HepG2 (cell line): ENCODE data around the gene CA14. TPM values are rescaled to one million over a fixed set of nuclear protein-coding genes. Genes with fewer than 3 reads are reported as not detected.

Source experiments
- AGO2 ChIP-seq: fragments of 200-400 bp; formaldehyde crosslinking; optimal IDR thresholded peaks from 2 replicates; pipeline ENCODE3; 2017; ENCODE audit warnings: mild to moderate bottlenecking, low read depth, low read length, moderate library complexity
- ARHGAP35 ChIP-seq: sonication (generic); formaldehyde crosslinking; IDR thresholded peaks from 2 replicates; pipeline ENCODE4 v1.9.0; 2022; ENCODE audit warnings: mild to moderate bottlenecking, inconsistent platforms, moderate library complexity, missing genetic modification reagents, borderline replicate concordance
- ATM ChIP-seq: fragments of 450-650 bp; IDR thresholded peaks from 2 replicates; pipeline ENCODE4 v1.7.1; 2017; ENCODE audit warnings: mild to moderate bottlenecking, borderline replicate concordance
- CREBL2 ChIP-seq: sonication (generic); formaldehyde crosslinking; IDR thresholded peaks from 2 replicates; pipeline ENCODE4 v1.8.1; 2023; ENCODE audit warnings: missing genetic modification reagents, mild to moderate bottlenecking, borderline replicate concordance
- ELF1 ChIP-seq: sonication (generic); formaldehyde crosslinking; IDR thresholded peaks from 2 replicates; pipeline ENCODE4 v1.4.0; 2020; ENCODE audit warnings: missing genetic modification reagents
- ELF4 ChIP-seq: sonication (generic); formaldehyde crosslinking; IDR thresholded peaks from 2 replicates; pipeline ENCODE4 v1.5.0; 2020; ENCODE audit warnings: missing genetic modification reagents, mild to moderate bottlenecking, moderate library complexity, borderline replicate concordance
- FOXO1 ChIP-seq: sonication (generic); formaldehyde crosslinking; IDR thresholded peaks from 2 replicates; pipeline ENCODE4 v1.4.0; 2020; ENCODE audit warnings: missing genetic modification reagents
- HDAC2 ChIP-seq: sonication (generic); formaldehyde crosslinking; IDR thresholded peaks from 2 replicates; pipeline ENCODE4 v1.4.0; 2020; ENCODE audit warnings: missing genetic modification reagents
- IRF2 ChIP-seq: IDR thresholded peaks from 2 replicates; pipeline ENCODE4 v1.6.1; 2018; ENCODE audit warnings: missing genetic modification reagents, missing compliant biosample characterization
- MAFK ChIP-seq, 2 experiments: IDR thresholded peaks in 1 of 2; conservative IDR thresholded peaks in 1 of 2; 2 replicates each; pipeline ENCODE4 v1.6.1; 2011; ENCODE audit warnings: improper control_type of control experiment in 2 of 2, low read length in 2 of 2
- MXD4 ChIP-seq: IDR thresholded peaks from 2 replicates; pipeline ENCODE4 v1.6.1; 2016; ENCODE audit warnings: mild to moderate bottlenecking, missing biosample characterization, missing genetic modification reagents
- PRDM10 ChIP-seq: sonication (generic); formaldehyde crosslinking; IDR thresholded peaks from 2 replicates; pipeline ENCODE4 v1.4.0; 2020; ENCODE audit warnings: low read depth, missing genetic modification reagents
- SALL2 ChIP-seq: sonication (generic); formaldehyde crosslinking; IDR thresholded peaks from 2 replicates; pipeline ENCODE4 v1.8.1; 2023; ENCODE audit warnings: mild to moderate bottlenecking, missing genetic modification reagents, inconsistent platforms
- SRY ChIP-seq: sonication (generic); formaldehyde crosslinking; IDR thresholded peaks from 2 replicates; pipeline ENCODE4 v1.8.0; 2022; ENCODE audit warnings: mild to moderate bottlenecking, missing genetic modification reagents
- TERF1 ChIP-seq: sonication (generic); formaldehyde crosslinking; IDR thresholded peaks from 2 replicates; pipeline ENCODE4 v1.8.0; 2022; ENCODE audit warnings: mild to moderate bottlenecking, missing genetic modification reagents, moderate library complexity
- ZBTB43 ChIP-seq: sonication (generic); formaldehyde crosslinking; conservative IDR thresholded peaks from 2 replicates; pipeline ENCODE4 v1.4.0; 2020; ENCODE audit warnings: missing genetic modification reagents
- ZC3H13 ChIP-seq: sonication (generic); formaldehyde crosslinking; IDR thresholded peaks from 2 replicates; pipeline ENCODE4 v1.8.1; 2023; ENCODE audit warnings: mild to moderate bottlenecking, missing genetic modification reagents, moderate library complexity
- ZFX ChIP-seq: sonication (generic); formaldehyde crosslinking; IDR thresholded peaks from 2 replicates; pipeline ENCODE4 v1.4.0; 2020; ENCODE audit warnings: mild to moderate bottlenecking, low read depth, missing genetic modification reagents, moderate library complexity
- ZNF430 ChIP-seq: sonication (generic); formaldehyde crosslinking; IDR thresholded peaks from 2 replicates; pipeline ENCODE4 v1.9.0; 2021; ENCODE audit warnings: mild to moderate bottlenecking, missing genetic modification reagents
- ZNF431 ChIP-seq: sonication (generic); formaldehyde crosslinking; IDR thresholded peaks from 2 replicates; pipeline ENCODE4 v1.9.0; 2022; ENCODE audit warnings: missing genetic modification reagents, low read depth, mild to moderate bottlenecking, borderline replicate concordance
- ZNF773 ChIP-seq: sonication (generic); formaldehyde crosslinking; IDR thresholded peaks from 2 replicates; pipeline ENCODE4 v1.4.0; 2020; ENCODE audit warnings: missing genetic modification reagents, borderline replicate concordance
- polyA plus RNA-seq, 8 experiments: library from polyadenylated mRNA; depleted of rRNA in 3 of 8; stranded (reverse) in 7 of 8; unstranded in 1 of 8; fragments of >200 nt; fragmentation: Illumina TruSeq in 4 of 8; extraction: Trizol in 4 of 8; gene quantifications; 2 replicates each; pipeline versions ENCODE4 v1.2.1 to v1.2.3, GENCODE V29; 2011 to 2016; ENCODE audit warnings: low read depth in 4 of 8, missing spikeins in 1 of 8, mixed read lengths in 1 of 8; ENCODE audit not compliant: insufficient read depth in 1 of 8
- total RNA-seq, 5 experiments: library from RNA; depleted of rRNA; stranded (reverse); fragments of >200 nt; fragmentation: Illumina TruSeq; extraction: Trizol; gene quantifications; 2 replicates each; pipeline ENCODE4 v1.2.3, GENCODE V29; 2016; ENCODE audit warnings: low read depth in 1 of 5

The CA14 gene
- total and polyA plus RNA-seq, 2 of the 13 experiments (the other 11 are each of a cell fraction or from before 2014, with no cell fraction given): 2.4 to 8.5 TPM

- TF ChIP-seq TERF1 (CRISPR knock-in tag): no peak
- TF ChIP-seq HDAC2: peak; percentile 62
- peak; percentile 53; the same call in 1 of the 2 replicates for TF ChIP-seq ARHGAP35 (CRISPR knock-in tag)
- TF ChIP-seq CREBL2 (CRISPR knock-in tag): no peak
- TF ChIP-seq ATM: no peak
- no peak for TF ChIP-seq ELF4
- TF ChIP-seq SRY (CRISPR knock-in tag): peak; percentile 72; the same call in 1 of the 2 replicates
- TF ChIP-seq ZNF773 (CRISPR knock-in tag): peak; percentile 43; the same call in 1 of the 2 replicates
- peak; percentile 44; the same call in 1 of the 2 replicates for TF ChIP-seq PRDM10
- no peak for TF ChIP-seq MAFK (conservative IDR thresholded peaks at IDR 0.05 in 1 of 2, IDR thresholded peaks at IDR 0.05 in 1 of 2; ENCODE audit: low read length in 2 of 2)
- TF ChIP-seq ZNF431 (CRISPR knock-in tag): no peak
- TF ChIP-seq ZBTB43 (CRISPR knock-in tag): 0 out of 2 replicates have a peak, but pooled peaks have one; percentile 74
- TF ChIP-seq SALL2 (CRISPR knock-in tag): 0 out of 2 replicates have a peak, but pooled peaks have one; percentile 20
- no peak for TF ChIP-seq FOXO1
- TF ChIP-seq AGO2: peak; percentile 91
- TF ChIP-seq ZFX (CRISPR knock-in tag): peak; percentile 43; the same call in 1 of the 2 replicates
- no peak for TF ChIP-seq ZNF430 (CRISPR knock-in tag)
- TF ChIP-seq MXD4 (CRISPR knock-in tag): no peak
- TF ChIP-seq ELF1 (CRISPR knock-in tag): no peak; the same call in 1 of the 2 replicates
- TF ChIP-seq IRF2 (CRISPR knock-in tag): peak; percentile 59; the same call in 1 of the 2 replicates
- no peak for TF ChIP-seq ZC3H13
Observed at GRCh38 chr1:150234566-150235293, 22.8 kb upstream of the CA14 start (continued).
